HG03571 (cell line): ENCODE results near the gene DLG2.
"Not testable (repeated sequence)": the region's sequence is repeated elsewhere in the genome, so short reads cannot be mapped to it uniquely, and the experiment has no call there.

Experiments
- ATAC-seq: cut with Tn5 transposase; IDR thresholded peaks from one replicate; pipeline ENCODE4 v1.9.1; 2021; ENCODE audit not compliant: unreplicated experiment

The DLG2 gene

DNA sequence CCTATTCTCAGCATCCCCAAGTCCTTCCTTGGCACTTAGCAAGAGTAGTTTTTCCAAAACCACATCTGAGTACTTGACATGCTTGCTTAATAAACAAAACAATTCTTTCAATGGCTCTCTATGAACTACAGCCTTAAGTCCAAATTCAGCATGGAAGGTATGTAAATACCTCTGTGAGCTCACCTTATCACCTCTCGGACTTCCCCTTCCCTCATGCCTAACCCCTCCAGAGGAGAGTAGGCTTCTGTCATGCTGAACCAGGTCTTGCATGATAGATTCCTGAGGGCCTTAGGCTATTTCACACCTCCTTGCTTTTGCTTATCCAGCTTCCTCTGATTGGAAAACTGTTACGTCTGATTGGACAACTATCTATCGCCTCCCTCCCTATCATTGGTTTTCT lies 2028.1 kb downstream of the DLG2 start:
- no peak for ATAC-seq

DNA sequence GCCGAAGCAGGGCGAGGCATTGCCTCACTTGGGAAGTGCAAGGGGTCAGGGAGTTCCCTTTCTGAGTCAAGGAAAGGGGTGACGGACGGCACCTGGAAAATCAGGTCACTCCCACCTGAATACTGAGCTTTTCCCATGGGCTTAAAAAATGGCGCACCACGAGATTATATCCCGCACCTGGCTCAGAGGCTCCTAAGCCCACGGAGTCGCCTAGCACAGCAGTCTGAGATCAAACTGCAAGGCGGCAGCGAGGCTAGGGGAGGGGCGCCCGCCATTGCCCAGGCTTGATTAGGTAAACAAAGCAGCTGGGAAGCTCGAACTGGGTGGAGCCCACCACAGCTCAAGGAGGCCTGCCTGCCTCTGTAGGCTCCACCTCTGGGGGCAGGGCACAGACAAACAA lies 2039.3 kb downstream of the DLG2 start:
- not testable (repeated sequence) for ATAC-seq

DNA sequence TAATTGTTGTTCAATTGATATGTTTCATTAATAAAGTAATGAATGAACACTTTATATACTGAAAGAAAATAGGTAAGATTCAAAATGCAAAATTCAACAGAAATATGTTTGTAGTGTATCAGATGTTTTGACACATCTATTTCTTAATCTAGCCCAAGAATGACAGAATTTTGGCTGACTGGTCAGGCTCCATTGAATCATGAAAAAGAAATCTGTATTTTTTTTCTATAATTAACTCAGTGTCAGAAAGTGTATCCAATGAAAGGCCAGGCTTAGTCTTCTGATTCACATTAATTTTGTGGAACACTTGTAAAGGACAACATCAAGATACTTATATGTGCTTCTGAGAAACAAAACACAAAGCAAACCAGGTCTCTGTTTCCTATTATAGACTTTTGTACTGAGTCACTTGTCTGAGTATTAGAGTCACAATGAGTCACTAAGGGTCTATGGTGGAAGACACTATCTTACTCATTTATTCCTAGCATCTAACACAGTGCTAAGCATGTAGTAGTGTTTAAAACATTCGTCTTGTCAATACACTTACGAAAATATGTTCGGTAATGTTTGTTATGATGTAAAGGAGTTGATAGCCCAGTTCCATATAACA lies 2043.3 kb downstream of the DLG2 start:
- ATAC-seq, result peak; percentile 91

DNA sequence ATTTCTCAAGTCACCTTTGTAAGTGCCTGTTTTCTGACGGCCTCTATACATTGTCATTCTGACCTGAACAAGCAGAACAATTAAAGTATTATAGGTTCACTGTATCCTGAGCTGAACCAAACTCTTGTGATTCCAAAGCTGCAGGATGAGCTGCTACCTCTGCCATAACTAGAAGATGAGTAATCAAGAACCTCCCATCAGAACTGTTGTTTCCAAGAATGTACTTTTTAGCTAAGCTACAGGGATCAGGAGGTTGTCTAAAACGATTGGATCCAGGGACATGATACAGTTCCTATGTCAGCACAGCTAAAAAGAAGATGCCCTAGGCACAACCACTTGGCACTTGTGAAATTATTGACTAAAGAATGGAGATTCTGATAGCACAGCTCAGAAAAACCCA lies 2052.6 kb downstream of the DLG2 start:
- ATAC-seq, result no peak

DNA sequence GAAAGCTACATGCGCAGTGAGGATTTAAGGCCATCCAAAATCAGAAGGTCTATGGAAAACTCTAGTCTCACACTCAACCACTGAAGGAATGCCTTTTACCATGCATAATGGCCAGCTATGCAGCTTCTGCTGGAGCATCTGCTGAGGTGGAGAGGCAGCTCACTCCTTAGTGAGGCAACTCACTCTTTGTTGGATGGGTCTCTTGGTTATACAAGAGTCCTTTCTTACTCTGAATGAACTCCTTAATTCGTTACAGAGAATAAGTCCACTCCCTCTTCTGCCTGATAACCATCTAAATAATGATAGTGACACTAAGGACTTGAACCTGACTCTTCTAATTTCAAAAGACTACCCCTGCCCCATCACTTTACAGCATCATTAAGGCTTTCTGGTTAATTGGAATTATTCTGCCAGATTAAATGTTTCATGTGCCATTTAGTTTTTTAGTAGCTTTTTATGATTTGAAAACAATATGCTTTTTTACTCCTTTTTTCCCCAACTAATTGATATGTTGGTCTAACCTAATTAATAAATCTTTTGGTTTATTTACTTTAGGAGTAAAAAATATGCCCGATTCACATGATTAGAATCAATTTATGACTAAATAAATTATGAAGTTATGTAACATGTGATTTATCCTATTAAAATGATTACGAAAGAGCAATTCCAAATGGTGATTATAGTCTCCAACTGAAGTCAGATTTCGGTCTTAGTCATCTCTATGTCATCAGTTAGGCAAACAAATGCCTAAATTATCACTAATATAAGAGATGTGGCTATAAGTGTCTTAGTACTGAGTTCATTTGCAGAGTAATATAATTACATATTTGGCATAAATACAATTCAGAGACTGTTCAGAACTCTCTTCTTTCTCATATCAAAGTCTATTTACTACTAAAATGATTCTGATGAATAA lies 2054.3 kb downstream of the DLG2 start:
- ATAC-seq, result no peak

DNA sequence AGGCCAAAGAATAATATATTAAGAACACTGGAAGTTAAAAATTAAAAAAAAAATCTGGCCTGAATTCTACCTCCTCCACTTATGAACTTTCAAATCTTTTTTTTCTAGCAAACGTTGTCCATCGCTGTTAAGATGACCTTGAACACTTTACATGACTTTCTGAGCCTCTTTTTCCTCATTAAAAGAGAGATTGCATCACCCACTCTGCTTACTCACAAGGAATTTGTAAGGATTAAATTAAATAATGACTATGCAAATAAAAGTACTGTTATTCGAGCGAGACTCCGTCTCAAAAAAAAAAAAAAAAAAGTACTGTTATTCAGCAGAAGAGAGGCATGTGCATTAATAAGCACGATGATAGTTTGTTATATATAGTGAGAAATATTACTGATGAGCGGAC lies 2055.8 kb downstream of the DLG2 start:
- no peak for ATAC-seq

DNA sequence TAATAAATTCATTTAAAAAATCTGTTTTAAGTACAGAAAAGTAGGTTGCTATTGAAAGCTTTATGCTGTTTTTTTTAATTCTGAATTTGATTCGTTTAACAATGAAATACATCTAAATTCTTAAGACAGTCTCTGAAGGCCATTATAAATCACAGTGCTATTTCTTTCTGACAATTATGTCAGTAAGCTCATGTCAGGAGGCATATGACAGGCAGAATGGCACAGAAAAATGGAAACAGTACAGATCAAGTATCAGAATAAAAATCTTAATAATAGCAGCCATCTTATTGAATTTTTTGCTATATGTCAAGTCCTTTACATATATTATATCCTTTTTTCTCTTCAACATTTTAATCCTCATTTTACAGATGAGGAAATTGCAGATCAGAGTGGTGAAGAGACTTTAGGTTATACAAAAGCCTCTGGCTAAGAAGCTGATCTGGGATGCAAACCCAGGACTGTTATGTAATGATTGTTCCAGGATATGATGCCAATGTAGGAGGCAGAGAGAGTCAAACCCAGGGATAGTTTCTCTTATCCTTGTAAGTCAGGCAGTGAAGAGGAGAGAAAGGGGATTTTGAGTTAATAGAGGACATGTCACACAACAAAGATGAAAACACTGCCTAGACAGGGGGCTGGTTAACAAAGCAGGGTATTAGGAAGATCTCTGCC lies 2057.9 kb downstream of the DLG2 start:
- ATAC-seq, result no peak

DNA sequence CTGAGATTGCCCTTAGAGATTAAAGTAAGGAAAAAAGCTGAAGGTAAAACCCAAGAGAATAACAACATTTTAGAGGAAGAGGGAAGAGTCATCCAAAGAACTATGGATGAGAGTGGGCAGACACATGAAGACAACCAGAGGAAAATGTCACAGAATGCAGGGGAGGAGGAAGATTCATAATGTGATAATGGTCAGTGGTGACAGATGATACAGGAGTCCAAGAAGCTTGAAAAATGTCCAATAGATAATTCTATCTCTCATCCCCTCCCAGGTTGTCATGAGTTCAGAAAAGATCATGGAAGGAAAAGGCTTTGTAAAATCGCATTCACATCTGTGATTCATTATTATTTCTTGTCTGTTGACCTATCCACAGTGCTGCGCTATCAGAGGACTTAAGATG lies 2058.6 kb downstream of the DLG2 start:
- ATAC-seq, result no peak

DNA sequence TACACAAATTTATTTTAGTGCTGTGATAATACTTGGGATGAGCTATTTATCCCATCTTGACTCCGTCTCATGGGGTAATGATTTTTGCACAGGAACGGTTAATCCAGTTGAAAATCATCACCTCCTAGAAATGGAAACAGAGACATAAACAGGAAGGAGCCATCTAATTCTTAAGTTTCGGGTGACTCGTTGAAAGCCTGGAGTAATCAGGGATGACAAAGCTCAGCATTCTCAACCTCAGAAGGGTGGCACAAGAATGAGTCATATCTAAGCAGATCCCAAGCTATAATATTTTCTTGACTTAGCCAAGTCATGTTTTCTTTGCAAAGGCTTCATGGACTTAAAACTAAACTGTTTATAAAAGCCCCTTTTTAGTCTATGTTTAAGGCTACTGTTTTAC lies 2060.2 kb downstream of the DLG2 start:
- ATAC-seq, result no peak

DNA sequence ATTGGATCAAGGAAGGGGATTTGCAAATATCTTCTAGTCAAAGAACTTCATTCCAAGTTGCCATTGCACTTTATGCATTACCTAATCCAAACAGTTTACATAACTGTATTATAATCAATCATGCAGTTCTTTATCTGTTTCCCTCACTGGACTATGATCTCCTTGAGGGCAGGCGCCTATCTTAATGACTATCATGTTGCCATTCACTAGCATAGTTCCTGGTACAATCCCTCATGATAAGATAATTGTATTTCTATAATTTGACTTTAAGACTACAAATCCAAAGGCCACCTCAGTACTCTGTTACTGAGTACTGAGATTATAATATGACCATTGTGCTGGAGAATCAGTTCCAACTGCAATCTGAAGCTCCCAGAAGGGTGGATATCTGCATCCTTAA lies 2062.3 kb downstream of the DLG2 start:
- no peak for ATAC-seq

DNA sequence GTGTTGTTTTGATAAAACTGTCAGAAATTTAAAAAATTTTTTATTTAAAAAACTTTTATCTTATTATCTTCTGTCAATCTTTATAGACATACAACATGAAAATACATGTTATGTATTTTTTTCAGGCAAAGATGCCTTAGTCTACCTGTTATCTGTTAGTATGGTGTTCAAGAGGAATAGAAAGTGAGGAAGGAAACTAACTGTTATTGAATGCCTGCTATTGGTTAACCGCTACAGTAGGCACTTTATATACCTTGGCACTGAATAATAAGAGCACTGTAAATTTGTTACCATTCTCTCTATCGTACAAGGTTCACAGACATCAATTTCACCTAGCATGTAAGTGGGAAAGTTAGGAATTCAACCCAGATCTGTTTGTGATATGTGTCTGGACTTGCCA lies 2068.9 kb downstream of the DLG2 start:
- no peak for ATAC-seq

DNA sequence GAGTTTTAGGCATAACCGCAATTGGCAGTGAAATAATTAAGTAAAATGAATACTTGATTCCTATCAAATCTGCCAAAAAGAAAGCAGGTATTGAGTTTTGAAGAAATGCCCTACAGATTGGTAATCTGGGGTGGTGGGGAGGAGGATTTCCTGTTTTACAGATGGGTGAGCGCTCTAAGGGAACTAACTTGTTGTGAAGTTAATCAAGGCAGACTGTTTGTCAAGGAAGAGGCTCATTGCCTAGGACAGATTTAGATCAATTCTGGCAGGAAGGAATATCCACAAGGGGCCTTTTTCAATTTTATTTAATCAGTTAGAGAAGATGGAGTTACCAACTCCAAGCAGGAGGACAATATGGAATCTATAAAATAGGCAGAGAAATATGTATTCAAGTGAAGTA lies 2069.5 kb downstream of the DLG2 start:
- no peak for ATAC-seq

DNA sequence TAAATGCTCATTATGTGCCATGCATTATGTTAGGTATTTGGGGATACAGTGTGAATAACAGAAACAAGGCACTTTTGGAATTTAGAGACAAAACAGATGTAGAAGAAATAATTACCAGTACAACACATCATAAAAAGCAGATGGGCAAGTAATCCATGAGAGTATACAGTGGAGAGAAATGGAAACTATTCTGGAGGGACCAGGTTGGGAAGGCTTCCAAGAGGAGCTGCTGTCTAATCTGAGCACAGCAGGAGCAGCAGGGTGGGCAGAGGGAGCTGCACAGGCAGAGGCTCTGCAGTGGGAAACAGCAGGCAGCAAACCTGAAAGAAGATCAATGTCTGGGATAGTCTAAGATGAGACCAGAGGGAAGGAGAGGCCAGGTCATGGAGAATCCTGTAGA lies 2072.3 kb downstream of the DLG2 start:
- no peak for ATAC-seq

DNA sequence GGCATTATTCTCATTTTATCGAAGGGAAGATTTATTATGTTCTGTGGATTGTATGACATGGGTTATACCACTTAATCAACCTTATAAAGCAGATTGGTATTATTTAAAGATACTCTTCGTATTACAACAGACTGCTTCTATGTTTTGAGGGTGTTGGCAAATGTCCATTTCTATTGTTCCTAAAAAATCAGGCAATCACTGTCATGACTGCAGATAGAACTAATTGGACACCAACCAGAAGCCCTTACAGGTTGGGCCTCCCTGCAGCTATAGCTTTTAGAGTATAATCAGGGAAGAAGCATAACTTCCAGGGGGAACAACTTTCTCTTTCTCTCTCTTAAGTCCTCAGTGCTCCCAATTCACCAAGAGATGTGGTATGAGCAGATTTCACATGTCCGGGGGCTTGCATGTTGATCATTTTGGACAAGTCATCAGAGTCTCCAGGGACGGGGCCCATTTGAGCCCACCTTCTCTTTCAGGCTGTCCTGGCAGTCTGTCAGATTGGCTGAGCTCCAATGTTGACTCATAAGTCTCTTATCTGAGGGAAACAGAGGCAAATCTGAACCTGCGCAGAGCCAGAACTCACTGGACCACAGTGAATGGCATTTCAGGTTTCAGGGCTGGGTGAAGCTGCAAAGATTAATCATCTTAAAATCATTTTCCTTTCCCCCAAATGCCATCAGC lies 2077.0 kb downstream of the DLG2 start:
- ATAC-seq, result no peak

DNA sequence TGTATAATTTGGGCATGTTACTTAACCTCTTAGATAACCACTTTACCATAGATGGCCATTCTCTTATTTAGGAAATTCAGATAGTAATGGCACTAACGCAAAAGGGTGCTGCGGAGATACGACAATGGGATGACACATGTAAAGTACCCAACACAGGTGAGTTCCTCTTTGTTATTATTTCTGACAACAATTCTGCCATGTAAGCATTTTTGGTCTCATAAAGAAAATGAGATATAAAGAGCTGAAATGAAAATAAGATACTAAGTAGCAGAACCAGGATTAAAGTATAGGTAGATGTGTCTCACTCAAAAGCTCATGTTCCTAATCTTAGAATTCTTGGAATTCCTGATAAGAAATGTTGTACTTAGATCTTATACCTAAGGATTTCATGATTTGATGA lies 2080.8 kb downstream of the DLG2 start:
- no peak for ATAC-seq

DNA sequence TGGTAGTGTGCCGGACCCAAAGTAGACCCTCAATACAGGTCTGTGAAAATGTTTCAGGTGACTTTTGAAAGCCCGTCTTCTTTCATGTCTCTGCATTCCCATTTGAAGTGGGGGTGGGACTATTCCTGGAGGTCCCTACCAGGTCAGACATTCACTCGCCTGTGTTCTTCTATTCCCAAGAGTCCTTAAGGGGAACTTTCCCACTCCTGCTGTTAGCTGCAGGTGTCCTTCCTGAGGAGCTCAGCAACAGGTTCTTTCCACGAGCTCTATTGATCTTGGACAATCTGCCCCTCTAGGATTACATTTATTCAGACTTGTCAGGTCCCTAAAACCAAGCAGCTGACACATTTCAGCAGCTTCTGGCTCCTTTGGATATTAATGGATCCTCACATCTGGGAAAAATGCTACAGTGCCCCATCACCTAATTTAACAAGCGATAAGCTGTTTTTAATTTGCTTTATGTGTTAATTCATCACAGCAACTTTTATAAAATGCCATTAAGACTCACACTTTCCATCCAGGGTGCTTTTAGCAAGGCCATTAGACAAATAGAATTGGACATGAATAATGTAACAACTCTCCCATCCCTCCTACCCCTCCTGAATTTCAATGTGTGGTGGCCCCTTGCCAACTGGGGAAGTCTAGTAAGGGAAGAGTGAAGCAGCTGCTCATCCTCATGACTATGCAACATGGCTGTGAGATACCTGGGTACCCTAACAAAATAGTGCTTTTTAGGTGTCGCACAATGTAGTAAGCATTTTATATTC lies 2081.5 kb downstream of the DLG2 start:
- no peak for ATAC-seq

DNA sequence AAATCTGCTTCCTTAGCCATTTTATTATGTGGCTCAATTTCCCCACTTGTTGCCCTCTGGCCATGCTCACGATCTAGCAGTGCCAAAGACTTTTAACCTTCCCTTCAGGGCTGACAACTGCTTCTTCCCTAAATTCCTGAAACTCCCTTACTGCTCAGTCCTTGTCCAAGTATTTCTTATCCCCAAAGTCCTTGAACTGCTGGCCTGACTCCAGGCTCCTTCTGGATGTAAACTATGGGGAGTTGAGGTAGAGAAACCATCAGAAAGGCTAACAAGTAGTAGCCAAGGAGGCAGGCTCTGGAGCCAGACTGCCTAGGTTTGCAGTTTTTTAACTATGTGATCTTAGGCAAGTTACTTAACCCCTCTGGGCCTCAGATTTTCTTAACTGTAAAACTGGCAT lies 2082.3 kb downstream of the DLG2 start:
- ATAC-seq, result no peak

DNA sequence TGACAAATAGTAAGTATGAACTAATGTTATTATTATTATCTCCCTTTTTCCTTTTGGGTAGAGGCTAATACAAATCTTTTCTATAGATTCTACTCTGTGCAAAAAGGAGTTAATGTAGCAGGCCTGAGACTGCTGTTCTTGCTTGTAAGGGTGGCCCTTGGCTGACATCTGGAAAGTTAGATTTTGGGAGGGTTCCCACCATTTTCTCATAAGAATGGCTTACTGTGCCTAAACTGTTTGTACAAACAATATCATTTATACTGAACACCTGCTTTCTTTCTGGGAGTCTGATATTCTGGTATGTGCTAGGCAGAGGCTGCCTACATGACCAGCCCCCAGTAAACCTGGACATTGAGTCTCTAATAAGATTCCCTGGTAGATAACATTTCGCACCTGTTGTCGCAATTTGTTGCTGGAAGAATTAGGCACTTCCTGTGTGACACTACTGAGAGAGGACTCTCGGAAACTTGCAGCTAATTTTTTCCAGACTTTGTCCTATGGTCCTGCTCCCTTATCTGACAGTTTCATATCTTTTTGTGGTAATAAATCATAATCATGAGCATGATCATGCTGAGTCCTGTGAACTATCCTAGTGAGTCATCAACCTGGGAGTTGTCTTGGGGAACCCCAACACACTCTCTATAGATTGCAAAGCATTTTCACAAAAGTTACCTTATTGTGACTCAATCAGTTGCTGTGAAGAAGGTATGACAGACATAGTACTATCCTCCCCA lies 2083.3 kb downstream of the DLG2 start:
- no peak for ATAC-seq

DNA sequence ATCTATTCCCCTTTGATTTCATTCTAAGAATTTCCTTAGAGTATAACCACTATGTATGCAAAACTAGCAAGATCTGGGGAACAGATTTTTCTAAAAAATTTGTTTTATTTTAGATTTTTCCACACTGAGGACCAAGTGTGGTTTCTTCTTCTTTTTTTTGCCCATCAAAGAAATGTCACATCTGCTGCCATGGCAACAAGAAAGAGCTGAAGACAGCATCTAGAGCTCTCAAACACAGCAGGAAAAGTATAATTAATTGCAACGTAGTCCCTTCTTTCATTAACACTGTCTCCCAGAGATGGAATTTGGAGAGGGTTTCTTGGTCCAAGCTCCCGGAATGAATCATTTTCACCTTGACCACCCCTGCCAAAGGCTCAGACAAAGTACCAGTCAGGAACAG lies 2084.3 kb downstream of the DLG2 start:
- no peak for ATAC-seq

DNA sequence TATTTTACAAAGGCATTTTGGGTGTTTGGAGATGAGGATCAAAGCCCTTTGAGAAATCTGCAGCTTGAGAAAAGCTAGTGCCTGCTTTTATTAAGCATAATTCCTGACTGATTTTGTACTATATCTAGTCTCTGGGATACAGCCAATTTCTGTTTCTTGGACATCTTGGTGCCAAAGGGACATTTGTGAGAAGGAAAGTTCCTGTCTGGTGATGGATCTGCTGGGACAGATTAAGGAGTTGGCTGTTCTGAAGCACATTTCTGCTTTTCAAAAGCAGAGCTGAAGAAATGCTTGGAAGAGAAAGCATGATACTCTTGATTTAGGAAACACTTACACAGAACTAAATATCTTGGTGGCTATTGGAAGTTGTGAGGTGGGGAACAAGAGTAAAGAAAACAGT lies 2086.4 kb downstream of the DLG2 start:
- ATAC-seq, result no peak
